ENCODE results near the gene PIK3R5.

DNA sequence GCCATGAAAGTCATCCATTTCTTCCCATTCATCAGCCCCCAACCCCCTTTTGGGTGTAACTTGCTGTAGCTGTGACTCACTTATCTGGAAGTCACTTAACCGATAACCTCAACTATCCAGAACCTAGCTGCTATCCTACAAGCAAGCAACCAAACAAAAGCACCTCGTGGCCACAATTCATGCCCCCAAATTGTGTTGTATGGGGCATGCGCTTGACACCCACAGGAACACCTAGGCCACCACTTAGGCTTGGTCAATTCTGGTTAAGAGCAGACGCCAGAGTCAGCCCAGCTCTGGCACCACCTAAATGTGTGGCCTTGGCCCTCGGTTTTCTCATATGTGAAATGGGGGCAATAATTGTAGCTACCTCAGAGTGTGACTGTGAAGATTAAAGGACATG is 3.7 kb downstream of the PIK3R5 start:
- TF ChIP-seq, protein P1, sequence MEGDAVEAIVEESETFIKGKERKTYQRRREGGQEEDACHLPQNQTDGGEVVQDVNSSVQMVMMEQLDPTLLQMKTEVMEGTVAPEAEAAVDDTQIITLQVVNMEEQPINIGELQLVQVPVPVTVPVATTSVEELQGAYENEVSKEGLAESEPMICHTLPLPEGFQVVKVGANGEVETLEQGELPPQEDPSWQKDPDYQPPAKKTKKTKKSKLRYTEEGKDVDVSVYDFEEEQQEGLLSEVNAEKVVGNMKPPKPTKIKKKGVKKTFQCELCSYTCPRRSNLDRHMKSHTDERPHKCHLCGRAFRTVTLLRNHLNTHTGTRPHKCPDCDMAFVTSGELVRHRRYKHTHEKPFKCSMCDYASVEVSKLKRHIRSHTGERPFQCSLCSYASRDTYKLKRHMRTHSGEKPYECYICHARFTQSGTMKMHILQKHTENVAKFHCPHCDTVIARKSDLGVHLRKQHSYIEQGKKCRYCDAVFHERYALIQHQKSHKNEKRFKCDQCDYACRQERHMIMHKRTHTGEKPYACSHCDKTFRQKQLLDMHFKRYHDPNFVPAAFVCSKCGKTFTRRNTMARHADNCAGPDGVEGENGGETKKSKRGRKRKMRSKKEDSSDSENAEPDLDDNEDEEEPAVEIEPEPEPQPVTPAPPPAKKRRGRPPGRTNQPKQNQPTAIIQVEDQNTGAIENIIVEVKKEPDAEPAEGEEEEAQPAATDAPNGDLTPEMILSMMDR (IDR thresholded peaks at IDR 0.05): no peak
- TF ChIP-seq EP300 (IDR thresholded peaks at IDR 0.05) (no peak), POLR2A (IDR thresholded peaks at IDR 0.05) (no peak), POLR2AphosphoS5 (IDR thresholded peaks at IDR 0.05) (no peak)

Measured in stomach (tissue), 4 donors.